ENCODE data around the gene CNDP1.

Gene CNDP1

GRCh38 chr18:74506448-74507084 lies 27.7 kb upstream of the CNDP1 start:
- DNase-seq (ENCODE audit: low read depth in 2 of 2) = no peak

- DNase-seq (ENCODE audit: low read depth in 2 of 2) = no peak
Observed at GRCh38 chr18:74507097-74507881, 27.0 kb upstream of the CNDP1 start.

GRCh38 chr18:74507927-74508326 lies 26.4 kb upstream of the CNDP1 start:
- no peak for DNase-seq (ENCODE audit: low read depth in 2 of 2)

- no peak for DNase-seq (ENCODE audit: low read depth in 2 of 2)
Observed at GRCh38 chr18:74508366-74508765, 25.9 kb upstream of the CNDP1 start.

- no peak for DNase-seq (ENCODE audit: low read depth in 2 of 2)
Observed at GRCh38 chr18:74508821-74509225, 25.5 kb upstream of the CNDP1 start.

- DNase-seq (ENCODE audit: low read depth in 2 of 2) = no peak
Observed at GRCh38 chr18:74509856-74510769, 24.2 kb upstream of the CNDP1 start.

- DNase-seq (ENCODE audit: low read depth in 2 of 2) = no peak
Observed at GRCh38 chr18:74510770-74511095, 23.6 kb upstream of the CNDP1 start.

- no peak for DNase-seq (ENCODE audit: low read depth in 2 of 2)
Observed at GRCh38 chr18:74511823-74512222, 22.5 kb upstream of the CNDP1 start.

- no peak for DNase-seq (ENCODE audit: low read depth in 2 of 2)
Observed at GRCh38 chr18:74512321-74513053, 21.8 kb upstream of the CNDP1 start.

- no peak for DNase-seq (ENCODE audit: low read depth in 2 of 2)
Observed at GRCh38 chr18:74513149-74513882, 21.0 kb upstream of the CNDP1 start.

- DNase-seq (ENCODE audit: low read depth in 2 of 2) = no peak
Observed at GRCh38 chr18:74513883-74514205, 20.5 kb upstream of the CNDP1 start.

GRCh38 chr18:74514860-74515495 lies 19.3 kb upstream of the CNDP1 start:
- DNase-seq (ENCODE audit: low read depth in 2 of 2) = no peak

GRCh38 chr18:74515620-74516231 lies 18.6 kb upstream of the CNDP1 start:
- DNase-seq (ENCODE audit: low read depth in 2 of 2) = no peak

- DNase-seq (ENCODE audit: low read depth in 2 of 2) = no peak
Observed at GRCh38 chr18:74516271-74517235, 17.7 kb upstream of the CNDP1 start.

- no peak for DNase-seq (ENCODE audit: low read depth in 2 of 2)
Observed at GRCh38 chr18:74517236-74517630, 17.1 kb upstream of the CNDP1 start.

GRCh38 chr18:74518456-74519295 lies 15.6 kb upstream of the CNDP1 start:
- DNase-seq (ENCODE audit: low read depth in 2 of 2) = no peak

- DNase-seq (ENCODE audit: low read depth in 2 of 2) = no peak
Observed at GRCh38 chr18:74519320-74520095, 14.8 kb upstream of the CNDP1 start.

All from stimulated activated CD4-positive, alpha-beta T cell treated with anti-CD3 and anti-CD28 coated beads, Interleukin-4, amount 100 ng/mL, for 48 hours (primary cell).